ENCODE measurements around the gene RHEB.

The RHEB gene

GRCh38 chr7:151447901-151448260 lies 71.8 kb downstream of the RHEB start:
- no peak for DNase-seq

- no peak for DNase-seq
These were observed 72.4 kb downstream of the RHEB start for GRCh38 chr7:151447312-151447711.

GRCh38 chr7:151446412-151446811 lies 73.3 kb downstream of the RHEB start:
- DNase-seq = no peak

- no peak for DNase-seq
These were observed 75.1 kb downstream of the RHEB start for GRCh38 chr7:151444632-151445031.

- DNase-seq = no peak
These were observed 76.8 kb downstream of the RHEB start for GRCh38 chr7:151442776-151443496.

GRCh38 chr7:151440799-151441445 lies 78.8 kb downstream of the RHEB start:
- no peak for DNase-seq

GRCh38 chr7:151439855-151440798 lies 79.6 kb downstream of the RHEB start, which contains the start of gene CRYGN:
Gene CRYGN (minus strand): TSS chr7:151440141. CDS start chr7:151439917, 224 bp downstream.
- no peak for DNase-seq

GRCh38 chr7:151438864-151439601 lies 80.7 kb downstream of the RHEB start:
- DNase-seq = no peak

GRCh38 chr7:151437866-151438516 lies 81.7 kb downstream of the RHEB start:
- no peak for DNase-seq

GRCh38 chr7:151437159-151437553 lies 82.5 kb downstream of the RHEB start:
- no peak for DNase-seq

- DNase-seq = no peak
These were observed 83.1 kb downstream of the RHEB start for GRCh38 chr7:151436446-151437158.

GRCh38 chr7:151435971-151436370 lies 83.7 kb downstream of the RHEB start:
- no peak for DNase-seq

GRCh38 chr7:151435103-151435916 lies 84.4 kb downstream of the RHEB start:
- no peak for DNase-seq

- no peak for DNase-seq
These were observed 85.1 kb downstream of the RHEB start for GRCh38 chr7:151434549-151434948.

GRCh38 chr7:151433721-151434400 lies 85.8 kb downstream of the RHEB start:
- no peak for DNase-seq

GRCh38 chr7:151432658-151433521 lies 86.8 kb downstream of the RHEB start:
- DNase-seq = peak; percentile 58

- no peak for DNase-seq
These were observed 87.9 kb downstream of the RHEB start for GRCh38 chr7:151431768-151432311.

- DNase-seq = no peak
These were observed 88.4 kb downstream of the RHEB start for GRCh38 chr7:151431281-151431767.
